Kidney epithelial cell (primary cell): ENCODE data around the gene LOX. TPM values are rescaled to one million over a fixed set of nuclear protein-coding genes. Genes with fewer than 3 reads are reported as not detected.

Source experiments
- DNase-seq: peaks from one replicate; pipeline ENCODE4 v3.0.0-alpha.2; 2010; ENCODE audit warnings: low read depth
- H3K27me3 ChIP-seq: 2 replicates; pipeline ENCODE4 v1.6.0; 2011; ENCODE audit warnings: low read length; ENCODE audit not compliant: control insufficient read depth, insufficient read depth
- H3K36me3 ChIP-seq: 2 replicates; pipeline ENCODE4 v1.5.1; 2011; ENCODE audit warnings: low read length; ENCODE audit not compliant: control insufficient read depth, insufficient read depth
- H3K4me3 ChIP-seq: 2 replicates; pipeline ENCODE4 v1.5.1; 2011; ENCODE audit warnings: low read depth, mild to moderate bottlenecking, control low read depth, low read length
- CTCF ChIP-seq: IDR thresholded peaks from 2 replicates; pipeline ENCODE4 v1.5.1; 2011; ENCODE audit warnings: mild to moderate bottlenecking, moderate library complexity, low read length, control low read depth, inconsistent platforms; ENCODE audit not compliant: insufficient read depth, poor library complexity, severe bottlenecking
- total RNA-seq: library from RNA; depleted of rRNA; stranded (reverse); fragments of >200 nt; gene quantifications from 2 replicates; pipeline ENCODE4 v1.2.3, GENCODE V29; 2015

LOX gene
- total RNA-seq, 1 donor from 2014 or later: 9.0 TPM

- Histone ChIP-seq H3K4me3 (no peak overlapping the region), H3K27me3 (no peaks in the 10 kb centered on the region), H3K36me3 (no peaks in the 10 kb centered on the region)
- DNase-seq: no peak
- peak; percentile 1 for TF ChIP-seq CTCF
Observed at GRCh38 chr5:122030251-122030650, 47.8 kb downstream of the LOX start.

GRCh38 chr5:122029818-122030217 lies 48.2 kb downstream of the LOX start:
- TF ChIP-seq CTCF: no peak
- no peaks in the 10 kb centered on the region for H3K27me3 ChIP-seq
- no peaks in the 10 kb centered on the region for H3K36me3 ChIP-seq
- no peak for DNase-seq
- H3K4me3 ChIP-seq: no peak overlapping the region

GRCh38 chr5:122022966-122023365 lies 55.1 kb downstream of the LOX start:
- no peak for TF ChIP-seq CTCF
- Histone ChIP-seq H3K27me3 (no peaks in the 10 kb centered on the region), H3K36me3 (no peaks in the 10 kb centered on the region), H3K4me3 (no peak overlapping the region)
- no peak for DNase-seq

GRCh38 chr5:122019919-122020590 lies 58.0 kb downstream of the LOX start:
- no peak overlapping the region for H3K4me3 ChIP-seq
- no peaks in the 10 kb centered on the region for H3K27me3 ChIP-seq
- DNase-seq: no peak
- TF ChIP-seq CTCF: no peak
- no peaks in the 10 kb centered on the region for H3K36me3 ChIP-seq

GRCh38 chr5:122015471-122015870 lies 62.6 kb downstream of the LOX start:
- no peaks in the 10 kb centered on the region for H3K36me3 ChIP-seq
- DNase-seq: no peak
- TF ChIP-seq CTCF: no peak
- H3K27me3 ChIP-seq: no peaks in the 10 kb centered on the region
- no peak overlapping the region for H3K4me3 ChIP-seq
